IMR-90 (cell line): ENCODE results near the gene DZIP1L. TPM values are rescaled to one million over a fixed set of nuclear protein-coding genes. Genes with fewer than 3 reads are reported as not detected.

Source experiments
- BHLHE40 ChIP-seq: fragments of 150-350 bp; IDR thresholded peaks from 2 replicates; pipeline ENCODE4 v1.6.1; 2016; ENCODE audit warnings: mild to moderate bottlenecking, low read depth, low read length
- CHD1 ChIP-seq: IDR thresholded peaks from 2 replicates; pipeline ENCODE4 v1.6.1; 2012; ENCODE audit warnings: low read depth, low read length, improper control_type of control experiment
- FOS ChIP-seq: fragments of 150-350 bp; IDR thresholded peaks from 2 replicates; pipeline ENCODE4 v1.6.1; 2016; ENCODE audit warnings: low read depth, low read length
- MAZ ChIP-seq: IDR thresholded peaks from 2 replicates; pipeline ENCODE4 v1.6.1; 2012; ENCODE audit warnings: low read depth, mild to moderate bottlenecking, low read length, improper control_type of control experiment, moderate library complexity, borderline replicate concordance
- NFE2L2 ChIP-seq: fragments of 150-350 bp; IDR thresholded peaks from 2 replicates; pipeline ENCODE4 v1.6.1; 2016; ENCODE audit warnings: low read depth, mild to moderate bottlenecking, low read length
- POLR2A ChIP-seq: IDR thresholded peaks from 2 replicates; pipeline ENCODE4 v1.6.1; 2012; ENCODE audit warnings: mild to moderate bottlenecking, low read depth, low read length
- RAD21 ChIP-seq: IDR thresholded peaks from 2 replicates; pipeline ENCODE4 v1.6.1; 2012; ENCODE audit warnings: low read length, improper control_type of control experiment
- polyA plus RNA-seq, 3 experiments: library from polyadenylated mRNA; depleted of rRNA; stranded (reverse); fragments of >200 nt; gene quantifications; 2 replicates each; pipeline ENCODE4 v1.2.3, GENCODE V29; 2012; ENCODE audit warnings: low replicate concordance in 1 of 3
- total RNA-seq: library from RNA; depleted of rRNA; stranded (reverse); fragments of >200 nt; gene quantifications from 2 replicates; pipeline ENCODE4 v1.2.3, GENCODE V29; 2012

Gene DZIP1L
- total and polyA plus RNA-seq, 2 of the 4 experiments (the other 2 are of a cell fraction), result 12.9 to 14.7 TPM

- TF ChIP-seq FOS (no peak), CHD1 (no peak), NFE2L2 (no peak), BHLHE40 (peak; percentile 35; the same call in 1 of the 2 replicates), MAZ (peak; percentile 34; the same call in 1 of the 2 replicates), RAD21 (0 out of 2 replicates have a peak, but pooled peaks have one; percentile 18), POLR2A (peak; percentile 76)
Observed at GRCh38 chr3:138114988-138115971, at the start of gene DZIP1L (continued).
